ENCODE measurements around the gene AKT2. TPM values are rescaled to one million over a fixed set of nuclear protein-coding genes. Genes with fewer than 3 reads are reported as not detected.
A peak's percentile ranks its signal among the peaks of the same experiment; 100 is the strongest.

Gene AKT2
- total and polyA plus RNA-seq, 3 donors from 2014 or later: 154 to 229 (median 195) TPM

DNA sequence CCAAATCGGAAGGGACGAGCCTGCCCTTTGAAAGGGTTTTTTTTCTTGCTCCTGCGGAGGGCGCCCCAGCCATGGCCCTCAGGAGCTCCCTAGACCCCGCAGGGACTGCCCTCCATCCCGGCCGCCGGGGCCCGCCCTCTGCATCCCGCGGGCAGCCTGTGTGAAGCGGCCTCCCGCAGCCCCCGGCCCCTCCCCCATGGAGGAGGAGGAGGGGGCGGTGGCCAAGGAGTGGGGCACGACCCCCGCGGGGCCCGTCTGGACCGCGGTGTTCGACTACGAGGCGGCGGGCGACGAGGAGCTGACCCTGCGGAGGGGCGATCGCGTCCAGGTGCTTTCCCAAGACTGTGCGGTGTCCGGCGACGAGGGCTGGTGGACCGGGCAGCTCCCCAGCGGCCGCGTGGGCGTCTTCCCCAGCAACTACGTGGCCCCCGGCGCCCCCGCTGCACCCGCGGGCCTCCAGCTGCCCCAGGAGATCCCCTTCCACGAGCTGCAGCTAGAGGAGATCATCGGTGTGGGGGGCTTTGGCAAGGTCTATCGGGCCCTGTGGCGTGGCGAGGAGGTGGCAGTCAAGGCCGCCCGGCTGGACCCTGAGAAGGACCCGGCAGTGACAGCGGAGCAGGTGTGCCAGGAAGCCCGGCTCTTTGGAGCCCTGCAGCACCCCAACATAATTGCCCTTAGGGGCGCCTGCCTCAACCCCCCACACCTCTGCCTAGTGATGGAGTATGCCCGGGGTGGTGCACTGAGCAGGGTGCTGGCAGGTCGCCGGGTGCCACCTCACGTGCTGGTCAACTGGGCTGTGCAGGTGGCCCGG lies 93.1 kb downstream of the AKT2 start:
- peak; percentile 27 for DNase-seq
- Histone ChIP-seq H3K36me3 (ENCODE audit: low read depth, missing control alignments) (no peaks in the 10 kb centered on the region), H3K4me1 (peaks cover 8% of the 10 kb centered on the region), H3K27me3 (no peaks in the 10 kb centered on the region), H3K4me3 (peak overlapping the region; percentile 99 to 100), H3K9me3 (no peaks in the 10 kb centered on the region), H3K27ac (peak overlapping the region in 1 of 2 donors; percentile 92)
- intact Hi-C loops (cut with DNase I; ENCODE audit: low total_unique reads): no loop called here
- WGBS, 2 donors: 12 to 66% methylated on average over 4 to 50 of the region's 62 CpGs
- no peak for TF ChIP-seq POLR2A (IDR thresholded peaks at IDR 0.05)
- TF ChIP-seq, protein P1, sequence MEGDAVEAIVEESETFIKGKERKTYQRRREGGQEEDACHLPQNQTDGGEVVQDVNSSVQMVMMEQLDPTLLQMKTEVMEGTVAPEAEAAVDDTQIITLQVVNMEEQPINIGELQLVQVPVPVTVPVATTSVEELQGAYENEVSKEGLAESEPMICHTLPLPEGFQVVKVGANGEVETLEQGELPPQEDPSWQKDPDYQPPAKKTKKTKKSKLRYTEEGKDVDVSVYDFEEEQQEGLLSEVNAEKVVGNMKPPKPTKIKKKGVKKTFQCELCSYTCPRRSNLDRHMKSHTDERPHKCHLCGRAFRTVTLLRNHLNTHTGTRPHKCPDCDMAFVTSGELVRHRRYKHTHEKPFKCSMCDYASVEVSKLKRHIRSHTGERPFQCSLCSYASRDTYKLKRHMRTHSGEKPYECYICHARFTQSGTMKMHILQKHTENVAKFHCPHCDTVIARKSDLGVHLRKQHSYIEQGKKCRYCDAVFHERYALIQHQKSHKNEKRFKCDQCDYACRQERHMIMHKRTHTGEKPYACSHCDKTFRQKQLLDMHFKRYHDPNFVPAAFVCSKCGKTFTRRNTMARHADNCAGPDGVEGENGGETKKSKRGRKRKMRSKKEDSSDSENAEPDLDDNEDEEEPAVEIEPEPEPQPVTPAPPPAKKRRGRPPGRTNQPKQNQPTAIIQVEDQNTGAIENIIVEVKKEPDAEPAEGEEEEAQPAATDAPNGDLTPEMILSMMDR (IDR thresholded peaks at IDR 0.05): no peak

DNA sequence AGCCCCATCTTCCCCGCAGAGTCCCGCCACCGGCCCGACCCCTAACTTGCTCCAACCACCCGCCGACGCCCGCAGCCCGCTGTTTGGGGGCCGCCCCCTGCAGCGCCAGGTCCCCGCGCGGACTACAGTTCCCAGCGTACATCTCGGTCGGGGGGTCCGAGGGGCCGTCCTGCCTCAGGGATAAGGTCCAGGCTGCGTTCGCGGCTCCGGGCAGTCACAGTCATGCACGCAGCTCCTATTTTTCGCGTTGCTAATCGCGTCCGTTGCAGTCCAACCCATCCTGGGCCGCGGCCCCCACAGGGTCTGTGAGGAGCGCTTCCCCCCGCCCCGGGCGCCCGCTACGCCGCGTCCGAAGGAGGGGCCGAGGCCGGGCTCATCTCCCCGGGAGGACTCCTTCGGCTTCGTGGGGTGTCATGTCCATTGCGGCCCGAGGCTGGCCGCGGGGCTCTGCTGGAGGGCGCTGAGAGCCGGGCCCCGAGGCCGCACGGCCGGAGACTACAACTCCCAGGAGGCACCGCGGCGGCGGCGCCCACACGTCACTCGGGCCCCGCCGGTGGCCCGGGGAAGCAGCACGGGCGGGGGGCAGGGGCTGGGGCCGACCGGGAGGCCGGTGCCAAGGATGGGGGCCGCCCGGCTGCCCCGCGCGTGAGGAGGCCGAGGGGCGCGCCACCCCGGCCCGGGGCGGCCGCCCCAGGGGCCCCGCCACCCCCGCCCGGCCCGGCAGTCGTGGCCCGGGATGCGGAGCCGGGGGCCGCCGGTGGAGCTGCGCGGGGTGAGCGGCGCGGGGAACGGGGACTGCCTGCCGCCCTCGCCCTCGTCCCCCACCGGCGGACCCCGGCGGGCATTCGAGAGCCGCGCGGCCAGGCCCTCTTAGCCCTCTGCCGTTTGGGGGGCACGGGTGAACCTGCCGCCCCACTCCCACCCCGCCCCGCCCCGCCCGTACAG lies 94.0 kb downstream of the AKT2 start, which contains the start of gene MAP3K10:
Gene MAP3K10 (plus strand): TSS at position 536 of the 945 bp plus-strand sequence. CDS start 606 bp downstream, outside the sequence.
- 1 to 8% methylated on average over 4 to 107 of the region's 116 CpGs for WGBS, 2 donors
- no peaks in the 10 kb centered on the region for H3K9me3 ChIP-seq
- intact Hi-C loops (cut with DNase I; ENCODE audit: low total_unique reads): no loop called here
- peak; percentile 79 for DNase-seq
- H3K27ac ChIP-seq: peak within 1 kb of the TSS; percentile 92 to 95
- peak within 1 kb of the TSS; percentile 99 to 100 for H3K4me3 ChIP-seq
- no peaks in the 10 kb centered on the region for H3K36me3 ChIP-seq (ENCODE audit: low read depth, missing control alignments)
- no peaks in the 10 kb centered on the region for H3K27me3 ChIP-seq
- peaks cover 8% of the 10 kb centered on the region for H3K4me1 ChIP-seq
- no peak for TF ChIP-seq POLR2A (IDR thresholded peaks at IDR 0.05)
- TF ChIP-seq, protein P1 (IDR thresholded peaks at IDR 0.05): peak in 1 of 3 experiments; percentile 6

DNA sequence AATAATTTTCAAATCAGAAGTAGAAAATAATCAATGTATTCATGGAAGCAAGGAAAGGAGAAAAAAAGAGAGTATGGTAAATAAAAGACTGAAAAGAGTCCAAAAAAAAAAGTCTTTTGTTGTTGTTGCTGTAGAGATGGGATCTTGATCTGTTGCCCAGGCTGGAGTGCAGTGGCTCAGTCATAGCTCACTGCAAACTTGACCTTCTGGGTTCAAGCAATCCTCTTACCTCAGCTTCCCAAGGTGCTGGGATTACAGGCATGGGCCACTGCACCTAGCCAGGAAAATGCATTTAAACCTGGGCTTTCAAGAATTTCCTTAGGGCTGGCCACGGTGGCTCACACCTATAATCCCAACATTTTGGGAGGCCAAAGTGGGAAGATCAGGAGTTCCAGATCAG lies 100.9 kb downstream of the AKT2 start:
- Histone ChIP-seq H3K27me3 (no peaks in the 10 kb centered on the region), H3K36me3 (ENCODE audit: low read depth, missing control alignments) (no peaks in the 10 kb centered on the region), H3K4me3 (no peak overlapping the region), H3K9me3 (no peaks in the 10 kb centered on the region), H3K4me1 (no peaks in the 10 kb centered on the region), H3K27ac (no peak overlapping the region)
- TF ChIP-seq POLR2A (IDR thresholded peaks at IDR 0.05): no peak
- TF ChIP-seq, protein P1 (IDR thresholded peaks at IDR 0.05): no peak
- DNase-seq: no peak
- 81 to 100% methylated on average over 1 of the region's 1 CpG for whole genome bisulfite sequencing, 2 donors
- intact Hi-C loops (cut with DNase I; ENCODE audit: low total_unique reads): no loop called here

MicroRNAs within 50 kb of the gene (microRNA counts, 767-probe panel; counts per million panel counts)
- 0 to 152 counts per million in 2 donors for microRNA hsa-miR-641

Small RNA genes lying within 50 kb of the gene (microRNA-seq; reads per million reads assigned to microRNA genes)
- gene MIR641 (ENCODE audit: borderline number of aligned reads in 2 of 2, borderline replicate concordance in 1 of 2): 22.2 to 53.2 reads per million in 2 donors

Small RNA genes lying within 50 kb of the gene (small RNA-seq; reads per million reads assigned to genes)
- gene MIR641 (0.19 to 0.46 reads per million in 2 donors), gene RNU6-945P (0 reads per million in 2 donors)

Other genes starting within 250 kb of the AKT2 start
- gene ZNF780B, start 229.1 kb downstream of the AKT2 start, total RNA-seq: 10 to 100 TPM; 13.5 to 18.6 TPM
- 5.0 TPM for gene ZNF780B, start 229.1 kb downstream of the AKT2 start, polyA plus RNA-seq (ENCODE audit: insufficient read depth, low read depth, low replicate concordance)
- 10 to 100 TPM; 16.1 to 17.2 TPM for gene ZNF780A, start 194.4 kb downstream of the AKT2 start, total RNA-seq
- 9.5 TPM for gene ZNF780A, start 194.4 kb downstream of the AKT2 start, polyA plus RNA-seq (ENCODE audit: insufficient read depth, low read depth, low replicate concordance)
- 10 to 100 TPM; 23.8 to 35.0 TPM for gene MAP3K10, start 93.9 kb downstream of the AKT2 start, total RNA-seq
- 23.1 TPM for gene MAP3K10, start 93.9 kb downstream of the AKT2 start, polyA plus RNA-seq (ENCODE audit: insufficient read depth, low read depth, low replicate concordance)
- under 1 TPM; 0.50 to 0.71 TPM for gene TTC9B, start 67.0 kb downstream of the AKT2 start, total RNA-seq
- gene TTC9B, start 67.0 kb downstream of the AKT2 start, polyA plus RNA-seq (ENCODE audit: insufficient read depth, low read depth, low replicate concordance): 0.30 TPM
- gene CCNP, start 58.7 kb downstream of the AKT2 start, total RNA-seq: 1 to 10 TPM; 1.2 to 2.3 TPM
- 0.74 TPM for gene CCNP, start 58.7 kb downstream of the AKT2 start, polyA plus RNA-seq (ENCODE audit: insufficient read depth, low read depth, low replicate concordance)
- 10 to 100 TPM; 48.9 to 57.1 TPM for gene C19orf47, start 63.1 kb upstream of the AKT2 start, total RNA-seq
- 62.2 TPM for gene C19orf47, start 63.1 kb upstream of the AKT2 start, polyA plus RNA-seq (ENCODE audit: insufficient read depth, low read depth, low replicate concordance)
- gene PLD3, start 63.4 kb upstream of the AKT2 start, total RNA-seq: 100 to 1,000 TPM; 277 to 533 TPM
- gene PLD3, start 63.4 kb upstream of the AKT2 start, polyA plus RNA-seq (ENCODE audit: insufficient read depth, low read depth, low replicate concordance): 219 TPM
- gene HIPK4, start 104.8 kb upstream of the AKT2 start, total RNA-seq: 10 to 100 TPM; 13.7 to 30.3 TPM
- 32.8 TPM for gene HIPK4, start 104.8 kb upstream of the AKT2 start, polyA plus RNA-seq (ENCODE audit: insufficient read depth, low read depth, low replicate concordance)
- gene PRX, start 128.0 kb upstream of the AKT2 start, total RNA-seq: 1 to 10 TPM; 4.9 to 5.1 TPM
- 3.6 TPM for gene PRX, start 128.0 kb upstream of the AKT2 start, polyA plus RNA-seq (ENCODE audit: insufficient read depth, low read depth, low replicate concordance)
- 10 to 100 TPM in 1 of 2 donors, 1 to 10 TPM in 1; 8.6 to 10.9 TPM for gene SERTAD1, start 140.6 kb upstream of the AKT2 start, total RNA-seq
- gene SERTAD1, start 140.6 kb upstream of the AKT2 start, polyA plus RNA-seq (ENCODE audit: insufficient read depth, low read depth, low replicate concordance): 8.3 TPM
- 10 to 100 TPM; 24.3 to 33.9 TPM for gene SERTAD3, start 159.0 kb upstream of the AKT2 start, total RNA-seq
- 22.4 TPM for gene SERTAD3, start 159.0 kb upstream of the AKT2 start, polyA plus RNA-seq (ENCODE audit: insufficient read depth, low read depth, low replicate concordance)
- 10 to 100 TPM; 25.0 to 43.3 TPM for gene BLVRB, start 180.4 kb upstream of the AKT2 start, total RNA-seq
- gene BLVRB, start 180.4 kb upstream of the AKT2 start, polyA plus RNA-seq (ENCODE audit: insufficient read depth, low read depth, low replicate concordance): 36.8 TPM
- gene SPTBN4, start 181.7 kb upstream of the AKT2 start, total RNA-seq: 10 to 100 TPM; 18.3 to 27.9 TPM
- 7.2 TPM for gene SPTBN4, start 181.7 kb upstream of the AKT2 start, polyA plus RNA-seq (ENCODE audit: insufficient read depth, low read depth, low replicate concordance)